ENCODE measurements around the gene POLD4.

POLD4 gene

DNA sequence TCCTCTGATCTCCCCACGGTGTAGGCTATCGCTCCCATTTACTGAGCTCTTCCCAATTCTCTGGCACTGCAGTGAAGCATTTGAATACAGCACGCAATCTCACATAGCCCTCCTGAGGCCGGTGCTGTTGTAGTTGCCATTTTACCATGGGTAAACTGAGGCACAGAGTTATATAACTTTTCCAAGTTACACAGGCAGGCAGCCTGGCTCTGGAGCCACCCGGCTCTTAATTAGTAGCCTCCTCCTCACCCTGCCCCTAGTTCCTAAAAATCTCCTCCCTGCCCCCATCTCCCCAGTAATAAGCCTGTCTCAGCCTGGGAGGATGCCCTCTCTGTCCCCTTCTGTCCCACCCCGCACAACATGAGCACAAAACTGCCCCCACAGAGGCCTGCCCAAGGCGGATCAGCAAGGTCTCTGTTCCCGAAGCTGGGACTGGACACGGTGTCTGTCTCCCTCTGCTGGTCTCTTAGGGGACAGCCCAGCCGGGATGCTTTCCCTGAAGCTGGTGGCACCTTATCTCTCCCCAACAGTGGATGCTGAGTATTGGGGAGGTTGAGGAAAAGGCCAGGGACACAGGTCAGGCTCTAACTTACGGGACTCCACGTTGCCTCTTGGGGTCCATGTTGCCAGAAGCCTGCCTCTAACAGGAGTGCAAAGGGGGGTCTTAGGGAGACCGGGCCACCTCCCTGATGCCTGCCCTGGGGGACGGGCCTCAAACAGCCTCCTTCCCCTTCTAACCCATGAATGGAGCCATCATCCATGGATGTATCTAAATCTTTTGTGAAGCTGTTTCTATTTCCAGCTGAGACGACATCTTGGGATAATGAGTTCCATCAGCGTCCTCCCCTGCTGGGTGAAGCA, 29.2 kb upstream of the POLD4 start:
- no peaks in the 10 kb centered on the region for H3K27me3 ChIP-seq (ENCODE audit: insufficient read depth, low read depth, severe bottlenecking)
- peak; percentile 82 for DNase-seq
- TF ChIP-seq, protein P1, sequence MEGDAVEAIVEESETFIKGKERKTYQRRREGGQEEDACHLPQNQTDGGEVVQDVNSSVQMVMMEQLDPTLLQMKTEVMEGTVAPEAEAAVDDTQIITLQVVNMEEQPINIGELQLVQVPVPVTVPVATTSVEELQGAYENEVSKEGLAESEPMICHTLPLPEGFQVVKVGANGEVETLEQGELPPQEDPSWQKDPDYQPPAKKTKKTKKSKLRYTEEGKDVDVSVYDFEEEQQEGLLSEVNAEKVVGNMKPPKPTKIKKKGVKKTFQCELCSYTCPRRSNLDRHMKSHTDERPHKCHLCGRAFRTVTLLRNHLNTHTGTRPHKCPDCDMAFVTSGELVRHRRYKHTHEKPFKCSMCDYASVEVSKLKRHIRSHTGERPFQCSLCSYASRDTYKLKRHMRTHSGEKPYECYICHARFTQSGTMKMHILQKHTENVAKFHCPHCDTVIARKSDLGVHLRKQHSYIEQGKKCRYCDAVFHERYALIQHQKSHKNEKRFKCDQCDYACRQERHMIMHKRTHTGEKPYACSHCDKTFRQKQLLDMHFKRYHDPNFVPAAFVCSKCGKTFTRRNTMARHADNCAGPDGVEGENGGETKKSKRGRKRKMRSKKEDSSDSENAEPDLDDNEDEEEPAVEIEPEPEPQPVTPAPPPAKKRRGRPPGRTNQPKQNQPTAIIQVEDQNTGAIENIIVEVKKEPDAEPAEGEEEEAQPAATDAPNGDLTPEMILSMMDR (IDR thresholded peaks at IDR 0.05; ENCODE audit: low read depth, low read length), result peak; percentile 99
- no peaks in the 10 kb centered on the region for H3K36me3 ChIP-seq
- no peak overlapping the region for H3K4me3 ChIP-seq (ENCODE audit: low read depth, low read length)
- H3K9me3 ChIP-seq (ENCODE audit: severe bottlenecking), result no peaks in the 10 kb centered on the region
- H3K27ac ChIP-seq, result no peak overlapping the region

DNA sequence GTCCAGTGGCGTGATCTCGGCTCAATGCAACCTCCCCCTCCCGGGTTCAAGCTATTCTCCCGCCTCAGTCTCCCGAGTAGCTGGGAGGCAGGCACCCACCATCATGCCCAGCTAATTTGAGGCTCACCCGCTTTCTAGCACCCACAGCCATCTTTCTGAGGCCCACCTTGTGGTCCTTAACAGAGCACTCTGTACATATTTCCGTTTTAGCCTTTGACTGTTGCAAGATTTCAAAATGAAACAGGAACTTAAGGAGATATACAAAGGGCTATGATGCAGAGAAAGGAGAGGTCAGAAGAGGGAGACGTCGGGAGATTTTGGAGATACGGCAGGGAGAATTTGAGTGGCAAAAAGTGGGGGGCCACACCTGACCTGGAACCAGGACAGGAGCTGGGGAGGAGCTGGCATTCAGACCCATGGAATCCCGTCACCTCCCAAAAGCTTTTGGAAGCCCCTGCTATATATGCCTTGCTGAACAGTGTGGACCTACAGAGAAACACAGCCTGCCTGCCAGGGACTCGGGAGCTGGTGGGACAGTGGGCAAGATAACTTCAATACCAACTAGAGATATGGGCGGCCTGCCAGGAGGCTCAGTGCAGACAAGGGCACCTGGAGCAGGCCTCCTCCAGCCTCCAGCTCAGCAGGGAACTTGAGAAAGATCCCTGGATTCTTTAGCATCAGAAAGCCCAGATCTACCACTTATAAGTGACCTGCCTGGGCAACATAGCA, 28.1 kb upstream of the POLD4 start:
- no peaks in the 10 kb centered on the region for H3K27me3 ChIP-seq (ENCODE audit: insufficient read depth, low read depth, severe bottlenecking)
- no peak overlapping the region for H3K27ac ChIP-seq
- no peaks in the 10 kb centered on the region for H3K9me3 ChIP-seq (ENCODE audit: severe bottlenecking)
- TF ChIP-seq, protein P1 (IDR thresholded peaks at IDR 0.05; ENCODE audit: low read depth, low read length), result no peak
- DNase-seq, result no peak
- H3K4me3 ChIP-seq (ENCODE audit: low read depth, low read length), result no peak overlapping the region
- H3K36me3 ChIP-seq, result no peaks in the 10 kb centered on the region

DNA sequence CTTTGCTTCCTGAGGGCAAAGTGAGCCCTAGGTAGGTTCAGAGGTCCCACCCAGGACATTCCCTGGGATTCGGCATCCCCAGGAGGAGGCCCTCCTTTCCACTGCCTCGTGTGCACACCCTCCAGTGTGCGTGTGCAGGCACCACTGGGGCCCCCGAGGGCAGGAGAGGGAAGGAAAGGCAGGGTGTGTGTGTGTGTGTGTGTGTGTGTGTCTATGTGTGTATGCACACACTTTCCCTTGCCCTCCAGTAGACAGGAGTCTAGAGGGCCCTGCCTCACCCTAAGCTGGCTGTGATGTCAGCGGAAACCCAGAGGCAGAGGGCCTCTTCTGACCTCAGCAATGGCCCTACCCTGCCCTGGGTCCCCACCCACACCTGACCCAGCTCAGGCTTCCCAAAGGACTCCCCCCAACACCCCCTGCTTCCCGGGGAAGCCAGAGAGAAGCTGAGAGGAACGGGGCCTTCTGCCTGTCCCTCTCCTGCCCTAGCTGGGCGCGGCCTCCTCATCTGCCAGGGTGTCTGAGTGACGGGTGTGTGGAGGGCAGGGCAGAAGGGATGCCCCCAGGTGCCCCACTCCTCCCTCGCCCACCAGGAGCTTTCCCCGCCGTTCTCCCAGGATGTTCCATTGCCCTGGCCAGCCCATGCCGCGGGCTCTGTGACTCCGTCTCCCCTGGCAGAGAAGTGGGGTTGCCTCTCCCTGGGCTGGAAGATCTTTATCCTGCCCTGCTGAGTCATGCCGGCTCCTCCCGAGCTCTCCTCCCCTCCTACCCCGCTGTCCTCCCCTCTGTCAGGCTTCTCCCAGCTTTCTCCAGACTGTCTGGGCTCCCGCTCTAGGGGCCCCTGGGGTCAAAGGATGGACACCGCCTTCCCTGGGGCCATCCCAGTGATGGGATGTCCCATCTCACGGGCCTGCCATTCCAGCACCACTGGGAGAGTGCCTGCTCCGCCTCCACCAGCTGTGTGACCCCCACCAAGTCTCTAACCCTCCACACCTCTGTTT, 26.0 kb upstream of the POLD4 start:
- Histone ChIP-seq H3K27ac (no peak overlapping the region), H3K9me3 (ENCODE audit: severe bottlenecking) (no peaks in the 10 kb centered on the region), H3K4me3 (ENCODE audit: low read depth, low read length) (no peak overlapping the region), H3K27me3 (ENCODE audit: insufficient read depth, low read depth, severe bottlenecking) (no peaks in the 10 kb centered on the region), H3K36me3 (no peaks in the 10 kb centered on the region)
- TF ChIP-seq, protein P1 (IDR thresholded peaks at IDR 0.05; ENCODE audit: low read depth, low read length), result no peak
- no peak for DNase-seq

DNA sequence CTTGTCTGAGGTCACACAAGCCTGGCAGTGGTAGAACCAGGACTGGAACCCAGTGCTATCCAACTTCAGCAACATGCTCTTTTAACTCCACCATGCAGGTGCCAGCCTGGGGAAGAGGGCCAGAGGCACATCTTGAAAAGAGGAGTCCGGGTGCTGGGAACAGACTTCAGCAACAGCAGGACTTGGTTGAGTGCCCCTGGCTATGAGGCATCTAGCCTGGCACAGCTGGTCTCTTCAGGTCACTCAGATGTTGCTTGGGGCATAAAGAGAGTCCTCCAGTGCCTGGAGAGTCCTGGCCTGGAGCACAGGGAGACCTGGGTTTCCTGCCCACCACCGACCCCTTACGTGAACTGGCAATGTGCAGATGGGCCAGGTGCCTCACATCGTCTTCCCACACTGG, 25.2 kb upstream of the POLD4 start:
- H3K27me3 ChIP-seq (ENCODE audit: insufficient read depth, low read depth, severe bottlenecking), result no peaks in the 10 kb centered on the region
- no peaks in the 10 kb centered on the region for H3K9me3 ChIP-seq (ENCODE audit: severe bottlenecking)
- TF ChIP-seq, protein P1 (IDR thresholded peaks at IDR 0.05; ENCODE audit: low read depth, low read length), result no peak
- H3K36me3 ChIP-seq, result no peaks in the 10 kb centered on the region
- no peak overlapping the region for H3K4me3 ChIP-seq (ENCODE audit: low read depth, low read length)
- no peak overlapping the region for H3K27ac ChIP-seq
- DNase-seq, result no peak

DNA sequence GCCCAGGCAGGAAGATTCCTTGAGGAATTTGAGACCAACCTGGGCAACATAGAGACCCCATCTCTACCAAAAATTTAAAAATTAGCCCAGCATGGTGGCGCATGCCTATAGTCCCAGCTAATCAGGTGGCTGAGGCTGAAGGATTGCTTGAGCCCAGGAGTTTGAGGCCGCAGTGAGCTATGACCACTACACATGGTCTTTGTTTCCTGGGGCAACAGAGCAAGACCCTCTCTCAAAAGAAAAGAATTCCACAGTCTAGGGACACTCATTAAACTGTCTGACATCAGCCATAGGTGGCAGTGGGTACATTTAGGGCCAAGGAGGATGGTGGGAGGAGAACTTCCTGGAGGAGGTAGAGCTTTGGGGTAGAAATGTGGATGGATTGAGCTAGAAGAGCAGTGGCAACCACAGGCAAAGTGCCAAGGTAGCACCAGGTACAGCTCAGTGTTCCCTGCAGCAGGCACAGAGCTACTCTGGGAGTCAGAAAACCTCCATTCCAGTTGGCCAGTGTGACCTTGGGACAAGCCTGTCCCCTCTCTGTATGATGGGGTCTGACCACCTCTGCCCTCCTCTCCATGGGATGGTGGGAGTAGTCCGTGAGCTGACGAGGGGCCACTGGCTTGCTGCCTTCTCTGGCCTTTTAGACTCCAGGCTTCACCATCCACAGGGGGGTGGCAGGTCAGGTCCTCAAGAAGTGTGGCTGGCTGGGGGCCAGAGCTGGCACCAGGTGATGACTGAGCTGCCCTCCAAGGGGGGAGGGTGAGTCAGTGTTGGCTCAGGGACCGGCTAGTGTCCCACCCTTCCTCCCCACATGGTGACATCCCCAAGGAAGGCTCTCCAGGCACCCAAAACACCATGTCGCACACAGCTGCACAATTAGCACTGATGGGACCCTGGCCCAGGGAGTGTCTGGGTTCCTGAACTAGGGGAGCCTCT, 23.8 kb upstream of the POLD4 start:
- no peak overlapping the region for H3K4me3 ChIP-seq (ENCODE audit: low read depth, low read length)
- TF ChIP-seq, protein P1 (IDR thresholded peaks at IDR 0.05; ENCODE audit: low read depth, low read length), result no peak

More for the DNA sequence above, 23.8 kb upstream of the POLD4 start:
- no peak for DNase-seq
- H3K27ac ChIP-seq, result no peak overlapping the region
- H3K36me3 ChIP-seq, result no peaks in the 10 kb centered on the region
- no peaks in the 10 kb centered on the region for H3K27me3 ChIP-seq (ENCODE audit: insufficient read depth, low read depth, severe bottlenecking)
- H3K9me3 ChIP-seq (ENCODE audit: severe bottlenecking), result no peaks in the 10 kb centered on the region

Measured in WERI-Rb-1 (cell line).